OCI-LY3 (cell line): ENCODE results near the gene MSI2.

Experiments used
- H2AFZ ChIP-seq: fragments of 200-600, 300-600 bp; shearing (Covaris generic); 2 replicates; pipeline ENCODE4 v1.6.0; 2014; ENCODE audit warnings: antibody characterized with exemption, low read depth, low read length
- H3K27ac ChIP-seq: fragments of 200-600, 300-600 bp; sonication (generic); 2 replicates; pipeline ENCODE4 v1.5.1; 2014; ENCODE audit warnings: mild to moderate bottlenecking, low read length, moderate library complexity, mixed read lengths
- H3K27me3 ChIP-seq: fragments of 200-600, 300-600 bp; sonication (generic); 2 replicates; pipeline ENCODE4 v1.6.1; 2014; ENCODE audit warnings: low read depth, low read length, mixed read lengths
- H3K36me3 ChIP-seq: fragments of 200-600, 300-600 bp; sonication (generic); replicated peaks from 2 replicates; pipeline ENCODE3; 2014; ENCODE audit warnings: low read depth, low read length, mixed read lengths
- H3K4me1 ChIP-seq: fragments of 300-600, 200-600 bp; sonication (generic); 2 replicates; pipeline ENCODE4 v1.6.1; 2014; ENCODE audit warnings: low read length, mixed read lengths
- H3K4me2 ChIP-seq: fragments of 200-600, 300-600 bp; sonication (generic); 2 replicates; pipeline ENCODE4 v1.6.1; 2014; ENCODE audit warnings: low read length, mixed read lengths
- H3K4me3 ChIP-seq: fragments of 300-600, 200-600 bp; sonication (generic); 2 replicates; pipeline ENCODE4 v1.5.1; 2014; ENCODE audit warnings: antibody characterized with exemption, mild to moderate bottlenecking, low read length, moderate library complexity
- H3K79me2 ChIP-seq: fragments of 300-600, 200-600 bp; shearing (Covaris generic); 2 replicates; pipeline ENCODE4 v1.6.1; 2014; ENCODE audit warnings: mild to moderate bottlenecking, low read length, mixed read lengths
- H3K9ac ChIP-seq: fragments of 300-600, 200-600 bp; shearing (Covaris generic); 2 replicates; pipeline ENCODE4 v1.6.0; 2014; ENCODE audit warnings: mild to moderate bottlenecking, low read length, moderate library complexity
- H3K9me3 ChIP-seq: fragments of 200-600, 300-600 bp; shearing (Covaris generic); 2 replicates; pipeline ENCODE4 v1.6.1; 2014; ENCODE audit warnings: low read length, mixed read lengths; ENCODE audit not compliant: insufficient read depth
- H4K20me1 ChIP-seq: fragments of 200-600, 300-600 bp; sonication (generic); 2 replicates; pipeline ENCODE4 v1.6.1; 2016; ENCODE audit warnings: low read length, mixed read lengths; ENCODE audit not compliant: insufficient read depth
- CTCF ChIP-seq: fragments of 200-600, 300-600 bp; sonication (generic); IDR thresholded peaks from 2 replicates; pipeline ENCODE4 v1.5.1; 2014; ENCODE audit warnings: antibody characterized with exemption, low read length, low read depth
- EZH2phosphoT487 ChIP-seq: fragments of 200-600 bp; shearing (Covaris generic); IDR thresholded peaks from 2 replicates; pipeline ENCODE4 v1.6.1; 2018; ENCODE audit warnings: antibody characterized with exemption, mixed run types, low read depth

Gene MSI2

DNA sequence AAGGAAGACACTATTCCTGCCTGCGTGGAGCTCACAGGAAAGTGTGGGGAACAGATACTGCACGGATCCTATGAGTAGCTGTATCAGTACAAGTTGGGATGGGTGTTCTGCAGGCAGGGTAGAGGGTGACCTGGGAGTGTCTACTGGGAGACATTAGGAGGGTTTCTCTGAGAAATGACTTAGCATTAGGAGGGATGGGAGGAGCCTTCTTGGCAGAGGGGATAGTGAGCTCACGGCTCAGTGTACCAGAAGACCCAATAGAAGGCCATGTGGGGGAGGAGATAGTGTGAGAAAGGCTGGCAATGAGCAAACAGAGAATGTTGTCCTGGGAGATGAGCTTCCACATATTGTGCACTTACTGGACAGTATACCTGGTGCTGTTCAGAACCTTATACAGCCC lies 109.1 kb downstream of the MSI2 start:
- H3K9ac ChIP-seq, result no peak overlapping the region
- TF ChIP-seq CTCF (no peak), EZH2phosphoT487 (no peak)
- peaks cover 20% of the 10 kb centered on the region; the same call in 1 of the 2 replicates for H3K79me2 ChIP-seq
- H3K27me3 ChIP-seq, result no peaks in the 10 kb centered on the region
- no peak overlapping the region for H3K27ac ChIP-seq
- H4K20me1 ChIP-seq, result peaks cover 18% of the 10 kb centered on the region
- H3K36me3 ChIP-seq, result no peaks in the 10 kb centered on the region
- H3K4me2 ChIP-seq, result no peak overlapping the region
- no peak overlapping the region for H3K4me3 ChIP-seq
- no peak overlapping the region for H2AFZ ChIP-seq
- peaks cover 43% of the 10 kb centered on the region for H3K4me1 ChIP-seq
- no peaks in the 10 kb centered on the region for H3K9me3 ChIP-seq

- Histone ChIP-seq H3K27me3 (no peaks in the 10 kb centered on the region), H2AFZ (no peak overlapping the region), H3K27ac (no peak overlapping the region), H3K9me3 (no peaks in the 10 kb centered on the region), H3K36me3 (no peaks in the 10 kb centered on the region), H4K20me1 (peaks cover 18% of the 10 kb centered on the region), H3K4me2 (no peak overlapping the region; the same call in 1 of the 2 replicates), H3K79me2 (peaks cover 20% of the 10 kb centered on the region; the same call in 1 of the 2 replicates), H3K4me3 (no peak overlapping the region), H3K4me1 (peaks cover 44% of the 10 kb centered on the region), H3K9ac (no peak overlapping the region)
- no peak for TF ChIP-seq EZH2phosphoT487
These were observed 109.8 kb downstream of the MSI2 start for GRCh38 chr17:57366177-57366557.

- Histone ChIP-seq H4K20me1 (peaks cover 18% of the 10 kb centered on the region), H3K36me3 (no peaks in the 10 kb centered on the region), H3K4me2 (peak overlapping the region; percentile 34), H3K4me3 (no peak overlapping the region), H3K27ac (no peak overlapping the region), H3K27me3 (no peaks in the 10 kb centered on the region), H3K9ac (no peak overlapping the region), H3K79me2 (peaks cover 20% of the 10 kb centered on the region; the same call in 1 of the 2 replicates), H2AFZ (no peak overlapping the region), H3K9me3 (no peaks in the 10 kb centered on the region), H3K4me1 (peaks cover 44% of the 10 kb centered on the region)
- TF ChIP-seq EZH2phosphoT487 (no peak), CTCF (no peak)
These were observed 110.4 kb downstream of the MSI2 start for GRCh38 chr17:57366558-57367351.

DNA sequence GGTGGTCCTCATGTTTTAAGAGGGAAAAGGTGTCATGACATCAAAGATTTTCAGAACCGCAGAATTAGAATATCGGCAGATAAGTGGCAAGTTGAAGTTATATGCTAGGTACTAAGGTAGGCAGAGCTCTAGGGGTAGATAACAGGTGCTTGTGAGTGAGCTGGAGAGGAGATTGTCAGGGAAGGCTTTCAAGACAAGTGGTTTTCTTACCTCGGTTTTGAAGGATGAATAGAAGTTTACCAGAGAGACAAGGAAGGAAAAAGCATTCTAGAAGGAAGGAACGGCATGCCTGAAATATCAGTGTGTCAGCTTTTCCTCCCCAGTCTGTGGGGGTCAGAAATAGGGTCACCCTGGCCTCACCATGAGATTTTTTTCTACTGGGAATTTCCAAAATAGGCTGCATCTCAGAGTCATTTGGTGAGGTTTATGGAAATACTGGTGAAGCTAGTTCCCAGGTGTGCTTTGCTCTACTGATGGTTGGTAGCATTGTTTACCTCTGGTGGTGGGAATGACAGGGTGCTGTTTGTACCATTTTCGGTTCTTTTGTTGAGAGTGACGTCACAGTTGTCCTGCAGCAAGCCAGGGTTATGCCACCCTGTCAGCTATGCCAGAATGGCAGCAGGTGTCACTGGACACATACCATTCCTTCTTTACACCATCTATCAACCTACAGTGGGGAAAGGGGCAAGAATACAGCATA lies 112.5 kb downstream of the MSI2 start:
- Histone ChIP-seq H3K9ac (no peak overlapping the region), H3K36me3 (peaks cover 12% of the 10 kb centered on the region), H3K4me1 (peaks cover 44% of the 10 kb centered on the region), H3K9me3 (peaks cover 2% of the 10 kb centered on the region; the same call in 1 of the 2 replicates), H3K27me3 (no peaks in the 10 kb centered on the region), H2AFZ (no peak overlapping the region), H4K20me1 (peaks cover 18% of the 10 kb centered on the region), H3K27ac (no peak overlapping the region), H3K79me2 (peaks cover 20% of the 10 kb centered on the region; the same call in 1 of the 2 replicates), H3K4me3 (no peak overlapping the region; the same call in 1 of the 2 replicates), H3K4me2 (peak overlapping the region; percentile 43)
- no peak for TF ChIP-seq EZH2phosphoT487
- TF ChIP-seq CTCF, result no peak
